AG04449 (cell line): ENCODE results near the gene FABP1.

ENCODE experiments used
- CTCF ChIA-PET: fragments of 350-600 bp; formaldehyde crosslinking; extraction: SDS; loops from one replicate; lab custom pipeline; 2021; ENCODE audit warnings: antibody characterized with exemption; lab: Yijun Ruan, JAX
- POLR2A ChIA-PET: fragments of 400-600, 350-600 bp; formaldehyde crosslinking; extraction: SDS; loops from one replicate; lab custom pipeline; 2020; ENCODE audit warnings: antibody characterized with exemption, inconsistent platforms; lab: Yijun Ruan, JAX
- DNase-seq: peaks from one replicate; pipeline ENCODE4 v3.0.0-alpha.2; 2010; ENCODE audit warnings: low read depth, low spot score
- H3K4me3 ChIP-seq: 2 replicates; pipeline ENCODE4 v1.5.1; 2011; ENCODE audit warnings: low read depth, mild to moderate bottlenecking, control low read depth, low read length
- TF ChIP-seq, protein P1 (sequence below): IDR thresholded peaks from one replicate; pipeline ENCODE4 v1.5.1; 2011; ENCODE audit warnings: mild to moderate bottlenecking, moderate library complexity, low read length, control low read depth, inconsistent platforms; ENCODE audit not compliant: insufficient read depth; ENCODE audit errors: missing control alignments

The FABP1 gene

DNA sequence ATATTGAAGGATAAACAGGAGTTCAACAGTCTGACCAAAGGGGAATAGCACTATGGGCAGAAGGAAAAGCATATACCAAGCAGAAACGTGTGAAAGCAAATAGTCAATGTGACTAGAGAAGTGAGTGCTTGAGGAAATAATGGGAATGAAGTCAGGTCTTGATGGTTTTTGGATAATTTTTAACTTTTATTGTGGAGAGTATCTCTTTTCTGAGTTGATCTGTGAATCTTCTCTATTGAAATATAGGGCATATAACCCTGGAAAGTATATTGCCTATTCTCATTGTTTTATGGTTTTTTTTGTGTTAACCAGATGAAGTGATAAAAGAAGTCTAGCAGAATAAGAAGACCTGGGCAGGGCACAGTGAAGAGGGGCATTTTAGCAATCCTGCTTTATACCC is 16.4 kb upstream of the FABP1 start:
- CTCF ChIA-PET: no interaction called here
- TF ChIP-seq, protein P1, sequence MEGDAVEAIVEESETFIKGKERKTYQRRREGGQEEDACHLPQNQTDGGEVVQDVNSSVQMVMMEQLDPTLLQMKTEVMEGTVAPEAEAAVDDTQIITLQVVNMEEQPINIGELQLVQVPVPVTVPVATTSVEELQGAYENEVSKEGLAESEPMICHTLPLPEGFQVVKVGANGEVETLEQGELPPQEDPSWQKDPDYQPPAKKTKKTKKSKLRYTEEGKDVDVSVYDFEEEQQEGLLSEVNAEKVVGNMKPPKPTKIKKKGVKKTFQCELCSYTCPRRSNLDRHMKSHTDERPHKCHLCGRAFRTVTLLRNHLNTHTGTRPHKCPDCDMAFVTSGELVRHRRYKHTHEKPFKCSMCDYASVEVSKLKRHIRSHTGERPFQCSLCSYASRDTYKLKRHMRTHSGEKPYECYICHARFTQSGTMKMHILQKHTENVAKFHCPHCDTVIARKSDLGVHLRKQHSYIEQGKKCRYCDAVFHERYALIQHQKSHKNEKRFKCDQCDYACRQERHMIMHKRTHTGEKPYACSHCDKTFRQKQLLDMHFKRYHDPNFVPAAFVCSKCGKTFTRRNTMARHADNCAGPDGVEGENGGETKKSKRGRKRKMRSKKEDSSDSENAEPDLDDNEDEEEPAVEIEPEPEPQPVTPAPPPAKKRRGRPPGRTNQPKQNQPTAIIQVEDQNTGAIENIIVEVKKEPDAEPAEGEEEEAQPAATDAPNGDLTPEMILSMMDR: no peak
- DNase-seq: no peak
- no peak overlapping the region for H3K4me3 ChIP-seq
- POLR2A ChIA-PET: no interaction called here

DNA sequence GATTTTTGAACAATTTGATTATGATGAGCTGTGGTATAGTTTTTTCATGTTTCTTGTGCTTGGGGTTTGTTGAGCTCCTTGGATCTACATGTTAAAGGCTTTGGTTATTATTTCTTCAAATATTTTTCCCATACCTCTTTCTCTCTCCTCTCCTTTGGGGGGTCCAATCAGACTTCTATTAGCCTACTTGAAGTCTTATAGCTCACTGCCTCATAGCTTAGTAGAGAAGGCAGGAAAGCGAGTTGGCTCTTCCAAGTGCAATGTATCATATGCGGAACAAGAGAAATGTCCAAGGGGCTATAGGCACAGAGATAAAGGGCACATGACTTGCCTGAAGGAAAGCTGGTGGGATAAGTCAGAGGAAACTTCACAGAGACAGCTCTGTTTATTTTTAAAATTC is 14.1 kb upstream of the FABP1 start:
- no peak overlapping the region for H3K4me3 ChIP-seq
- ChIA-PET CTCF (interaction anchor here (1.4 to 1.6 kb wide), 2 partner anchors 18 to 81 kb away, joined by 9 to 10 read pairs; no protein-coding TSS in a partner anchor), POLR2A (no interaction called here)
- DNase-seq: no peak
- TF ChIP-seq, protein P1: no peak

DNA sequence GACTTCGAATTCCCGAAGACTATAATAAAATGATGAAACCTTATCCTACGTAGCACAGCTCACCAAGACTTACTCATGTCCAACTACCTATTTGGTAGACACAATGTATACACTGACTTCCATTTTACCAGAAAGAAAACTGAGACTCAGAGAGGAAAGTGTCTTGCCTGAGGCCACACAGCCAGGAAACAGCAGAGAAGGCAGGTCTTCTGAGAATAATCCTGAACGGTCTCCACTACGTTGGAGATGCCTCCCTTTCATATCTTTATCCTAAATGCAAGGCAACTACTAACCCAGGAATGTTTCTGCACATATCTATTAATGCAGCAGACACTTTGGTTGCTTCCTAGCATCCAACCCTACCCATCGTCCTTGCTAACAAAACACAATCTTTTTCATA is 11.9 kb upstream of the FABP1 start:
- POLR2A ChIA-PET: no interaction called here
- DNase-seq: no peak
- CTCF ChIA-PET: interaction anchor here (2.5 kb wide), 1 partner anchor 79 kb away, joined by 8 read pairs; no protein-coding TSS in a partner anchor
- H3K4me3 ChIP-seq: no peak overlapping the region
- TF ChIP-seq, protein P1: no peak

DNA sequence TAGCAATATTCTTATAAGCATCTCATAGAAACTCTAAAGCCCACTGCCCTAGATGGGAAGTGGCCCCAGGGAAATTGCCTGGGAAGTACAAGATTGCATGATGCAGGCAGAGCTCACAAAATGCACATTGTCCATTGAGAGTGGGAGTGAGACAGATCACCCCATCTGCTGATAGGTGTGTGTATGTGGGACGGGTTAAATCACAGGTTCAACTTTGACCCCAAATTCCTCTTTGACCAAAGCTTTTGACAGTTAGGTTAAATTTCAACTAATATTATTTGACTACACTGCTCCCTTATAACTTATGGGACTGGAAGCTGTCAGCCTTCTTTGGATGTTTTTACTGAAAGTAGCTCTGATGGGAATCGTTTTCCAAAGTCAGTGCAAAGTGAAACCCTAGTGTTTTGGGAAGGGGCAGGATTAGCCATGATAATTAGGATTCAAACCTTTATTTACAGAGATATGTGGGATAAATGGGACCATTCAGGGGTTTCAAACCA is 11.4 kb upstream of the FABP1 start:
- TF ChIP-seq, protein P1: no peak
- POLR2A ChIA-PET: no interaction called here
- no peak overlapping the region for H3K4me3 ChIP-seq
- DNase-seq: no peak
- CTCF ChIA-PET: interaction anchor here (0.8 to 2.5 kb wide), 2 partner anchors 21 to 79 kb away, joined by 3 to 8 read pairs; no protein-coding TSS in a partner anchor

DNA sequence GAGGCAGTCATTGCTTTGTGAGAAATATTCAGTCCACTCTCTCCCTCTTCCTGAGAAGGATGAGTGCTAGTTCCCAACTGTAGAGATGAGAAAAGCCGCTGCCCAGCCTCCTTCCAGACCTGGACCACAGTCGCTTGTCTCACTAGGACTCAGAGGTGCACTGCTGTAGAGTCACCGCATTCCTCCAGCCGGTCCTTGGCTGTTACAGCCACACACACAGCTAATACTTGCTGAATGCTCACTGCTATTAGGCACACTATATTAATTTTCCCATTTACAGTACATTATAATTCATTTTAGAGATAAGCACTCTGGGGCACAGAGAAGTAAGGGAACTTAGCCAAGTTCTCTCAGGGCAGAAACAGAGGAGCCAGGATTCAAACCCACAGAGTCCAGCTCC is 10.0 kb upstream of the FABP1 start:
- CTCF ChIA-PET: interaction anchor here (2.5 kb wide), 1 partner anchor 77 kb away, joined by 8 read pairs; no protein-coding TSS in a partner anchor
- POLR2A ChIA-PET: no interaction called here
- H3K4me3 ChIP-seq: no peak overlapping the region
- TF ChIP-seq, protein P1: no peak
- DNase-seq: no peak

DNA sequence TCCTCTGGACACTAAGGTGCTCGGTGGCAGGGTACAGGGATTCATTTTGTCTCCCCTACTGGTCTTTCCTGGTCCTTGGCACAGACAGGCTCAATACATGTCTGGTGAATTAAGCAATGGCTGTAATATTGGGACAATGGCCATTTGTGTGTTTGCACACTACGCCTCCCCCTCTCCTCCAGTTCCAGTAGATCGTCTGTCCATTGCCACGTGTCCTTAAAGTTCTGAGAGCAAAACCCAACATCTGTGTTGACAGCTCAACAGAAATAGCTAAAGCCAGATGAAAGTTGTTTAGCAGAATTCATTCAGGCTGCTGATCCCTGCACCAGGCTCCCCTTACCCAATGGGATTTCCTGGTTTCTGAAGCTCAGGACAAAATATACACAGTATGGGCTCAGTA is 9.0 kb upstream of the FABP1 start:
- POLR2A ChIA-PET: no interaction called here
- TF ChIP-seq, protein P1: no peak
- no peak for DNase-seq
- CTCF ChIA-PET: no interaction called here
- no peak overlapping the region for H3K4me3 ChIP-seq
